CD4-positive, alpha-beta T cell treated with Interleukin-4 for 4 hours (primary cell): ENCODE results near the gene NOL9.
"Not testable (repeated sequence)": the region's sequence is repeated elsewhere in the genome, so short reads cannot be mapped to it uniquely, and the experiment has no call there.

ENCODE experiments used
- DNase-seq: peaks from one replicate; pipeline ENCODE4 v3.0.0-alpha.2; 2020

Gene NOL9

DNA sequence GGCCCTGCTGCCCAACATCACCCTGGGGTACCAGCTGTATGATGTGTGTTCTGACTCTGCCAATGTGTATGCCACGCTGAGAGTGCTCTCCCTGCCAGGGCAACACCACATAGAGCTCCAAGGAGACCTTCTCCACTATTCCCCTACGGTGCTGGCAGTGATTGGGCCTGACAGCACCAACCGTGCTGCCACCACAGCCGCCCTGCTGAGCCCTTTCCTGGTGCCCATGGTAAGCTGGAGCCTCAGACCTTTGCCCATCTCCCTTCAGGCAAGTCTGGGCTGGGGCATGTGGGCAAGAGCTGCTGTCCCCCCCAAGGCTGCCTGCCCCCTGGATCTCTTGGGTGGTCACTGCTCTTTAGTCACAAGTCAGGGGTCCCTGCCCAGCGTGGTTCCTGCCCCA lies 16.7 kb upstream of the NOL9 start:
- no peak for DNase-seq

DNA sequence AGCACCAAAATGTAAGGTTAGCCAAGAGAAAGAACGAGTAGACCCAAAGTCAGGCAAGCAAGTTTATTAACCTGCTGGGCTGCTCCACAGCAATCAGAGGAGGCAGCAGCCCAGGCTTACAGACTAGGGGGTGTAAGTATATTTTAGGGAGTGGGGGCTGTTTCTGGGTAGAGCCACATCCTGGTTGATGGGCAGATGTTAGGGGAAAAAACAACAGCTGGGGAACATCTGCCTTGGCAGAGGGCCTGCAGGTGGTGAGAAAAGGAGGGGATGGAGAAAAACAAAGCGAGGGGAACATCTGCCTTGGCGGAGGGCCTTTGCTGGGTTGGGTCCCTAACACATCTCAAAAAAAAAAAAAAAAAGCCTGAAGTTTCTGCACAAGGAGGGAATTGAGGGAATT lies 15.8 kb upstream of the NOL9 start:
- DNase-seq, result no peak

DNA sequence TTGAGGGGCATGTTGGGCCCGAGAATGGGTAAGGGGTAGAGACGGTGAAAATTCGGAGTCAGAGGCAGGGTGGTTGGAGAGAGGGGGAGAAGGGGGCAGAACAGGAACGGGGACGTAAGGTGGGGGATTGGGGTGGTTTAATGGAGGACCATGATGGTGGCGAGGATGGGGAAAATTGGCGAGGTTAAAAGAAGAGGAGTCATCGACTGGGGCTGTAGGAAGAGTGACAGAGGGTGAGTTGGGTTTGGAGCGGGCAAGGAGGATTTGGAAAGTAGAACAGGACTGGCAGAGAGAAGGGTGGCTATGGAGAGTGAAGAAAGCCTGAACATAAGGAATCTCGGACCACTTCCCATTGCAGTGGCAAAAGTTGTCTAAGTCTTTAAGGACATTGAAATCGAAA lies 14.7 kb upstream of the NOL9 start:
- DNase-seq, result no peak

DNA sequence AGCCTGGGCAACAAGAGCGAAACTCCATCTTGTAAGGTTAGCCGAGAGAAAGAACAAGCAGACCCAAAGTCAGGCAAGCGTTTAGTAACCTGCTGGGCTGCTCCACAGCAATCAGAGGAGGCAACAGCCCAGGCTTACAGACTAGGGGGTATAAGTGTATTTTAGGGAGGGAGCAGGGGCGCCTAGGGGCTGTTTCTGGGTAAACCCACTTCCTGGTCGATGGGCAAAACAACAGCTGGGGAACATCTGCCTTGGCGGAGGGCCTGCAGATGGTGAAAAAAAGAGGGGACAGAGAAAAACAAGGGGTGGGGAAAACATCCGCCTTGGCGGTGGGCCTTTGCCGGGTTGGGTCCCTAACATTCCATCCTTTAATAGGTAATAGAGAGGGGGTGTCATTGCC lies 6.0 kb upstream of the NOL9 start:
- no peak for DNase-seq

DNA sequence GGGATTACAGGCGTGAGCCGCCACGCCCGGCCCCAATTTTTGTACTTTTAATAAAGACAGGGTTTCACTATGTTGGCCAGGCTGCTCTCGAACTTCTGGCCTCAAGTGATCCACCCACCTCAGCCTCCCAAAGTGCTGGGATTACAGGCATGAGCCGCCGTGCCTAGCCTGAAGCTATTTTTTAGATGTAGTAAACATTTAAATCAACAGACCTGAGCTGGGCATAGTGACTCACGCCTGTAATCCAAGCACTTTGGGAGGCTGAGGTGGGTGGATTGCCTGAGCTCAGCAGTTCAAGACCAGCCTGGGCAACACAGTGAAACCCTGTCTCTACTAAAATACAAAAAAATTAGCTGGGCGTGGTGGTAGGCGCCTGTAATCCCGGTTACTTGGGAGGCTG lies 4.8 kb upstream of the NOL9 start:
- not testable (repeated sequence) for DNase-seq

DNA sequence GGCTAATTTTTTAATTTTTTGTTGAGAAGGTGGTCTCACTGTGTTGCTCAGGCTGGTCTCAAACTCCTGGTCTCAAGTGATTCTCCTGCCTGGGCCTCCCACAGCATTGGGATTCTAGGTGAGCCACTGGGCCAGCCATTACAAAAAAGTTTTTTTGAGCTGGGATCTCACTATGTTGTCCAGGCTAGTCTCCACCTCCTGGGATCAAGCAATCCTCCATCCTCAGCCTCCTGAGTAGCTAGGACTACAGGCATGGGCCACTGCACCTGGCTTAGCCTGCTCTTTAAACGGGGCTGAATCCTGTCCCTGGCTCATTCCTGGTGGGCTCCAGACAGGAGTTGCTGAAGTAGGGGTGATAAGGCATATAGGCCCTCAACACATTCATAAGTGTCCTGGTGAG lies 3.3 kb upstream of the NOL9 start:
- no peak for DNase-seq

DNA sequence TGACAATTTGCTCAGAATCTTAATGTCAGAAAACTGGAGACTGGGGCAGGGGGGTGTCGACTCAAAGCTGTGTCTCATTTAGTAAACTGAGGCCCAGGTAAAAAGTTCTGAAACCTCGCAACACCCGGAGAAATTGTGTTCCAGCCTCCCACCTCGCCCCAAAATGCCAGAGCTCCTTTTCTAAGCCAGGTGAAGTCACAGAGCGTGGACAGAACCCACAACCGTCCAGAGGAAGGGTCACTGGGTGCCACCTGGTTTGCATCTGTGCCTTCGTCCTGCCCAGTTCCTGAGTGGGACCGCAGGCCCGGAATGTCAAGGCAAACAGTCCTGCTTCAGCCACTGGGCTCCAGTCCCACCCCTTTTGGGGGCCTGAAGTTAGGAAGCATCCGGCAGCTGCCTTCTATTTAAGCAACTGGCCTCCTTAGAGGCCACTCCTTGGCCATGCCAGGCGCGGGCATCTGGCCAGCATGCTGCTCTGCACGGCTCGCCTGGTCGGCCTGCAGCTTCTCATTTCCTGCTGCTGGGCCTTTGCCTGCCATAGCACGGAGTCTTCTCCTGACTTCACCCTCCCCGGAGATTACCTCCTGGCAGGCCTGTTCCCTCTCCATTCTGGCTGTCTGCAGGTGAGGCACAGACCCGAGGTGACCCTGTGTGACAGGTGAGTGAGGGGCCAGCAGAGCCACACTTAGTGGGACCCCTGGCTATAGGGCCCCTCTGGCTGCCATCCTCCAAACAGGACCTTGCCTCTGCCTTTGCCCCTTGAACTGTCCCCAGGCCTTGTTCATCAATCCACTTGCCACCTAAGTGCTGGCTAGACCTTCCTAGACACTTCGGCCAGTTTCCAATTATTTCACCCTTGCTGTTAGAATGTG lies 830 bp upstream of the NOL9 start, which contains the start of gene TAS1R1:
Gene TAS1R1 (plus strand): TSS at position 401 of the 872 bp plus-strand sequence. CDS start 67 bp downstream, at position 468.
- DNase-seq, result no peak

DNA sequence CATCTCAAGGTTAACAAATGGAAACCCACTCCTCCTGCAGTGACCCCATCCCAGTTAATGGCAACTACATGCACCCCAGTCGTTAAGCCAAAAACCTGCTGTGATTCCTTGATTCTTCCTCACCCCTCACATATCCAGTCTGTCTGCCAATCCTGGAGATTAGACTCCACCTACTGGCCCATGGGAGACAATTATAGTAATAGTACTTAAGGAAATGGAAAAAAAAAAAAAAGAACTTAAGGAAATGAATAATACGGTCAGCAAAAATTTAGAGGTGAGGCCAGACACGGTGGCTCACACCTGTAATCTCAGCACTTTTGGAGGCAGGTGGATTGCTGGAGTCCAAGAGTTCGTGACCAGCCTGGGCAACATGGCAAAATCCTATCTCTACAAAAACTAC lies 7.0 kb downstream of the NOL9 start:
- DNase-seq, result no peak

DNA sequence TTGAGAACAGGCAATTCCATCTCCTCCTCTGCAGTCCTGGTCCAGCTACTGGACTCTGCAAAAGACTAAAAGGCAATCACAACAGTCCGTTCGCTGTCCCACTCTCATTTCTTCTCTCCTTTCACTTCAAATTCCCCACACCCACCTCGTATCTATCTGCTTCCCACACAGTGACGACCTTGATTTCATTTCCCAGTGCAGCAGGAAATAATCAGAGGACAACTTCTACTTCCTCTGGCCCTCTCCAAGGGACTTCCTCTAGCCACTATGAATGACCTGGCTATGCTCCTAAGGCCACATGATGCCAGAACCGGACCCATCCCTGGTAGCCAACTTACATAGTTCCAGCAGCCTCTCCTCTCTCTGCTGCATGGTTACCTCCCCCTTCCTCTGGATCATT lies 8.0 kb downstream of the NOL9 start:
- DNase-seq, result no peak

DNA sequence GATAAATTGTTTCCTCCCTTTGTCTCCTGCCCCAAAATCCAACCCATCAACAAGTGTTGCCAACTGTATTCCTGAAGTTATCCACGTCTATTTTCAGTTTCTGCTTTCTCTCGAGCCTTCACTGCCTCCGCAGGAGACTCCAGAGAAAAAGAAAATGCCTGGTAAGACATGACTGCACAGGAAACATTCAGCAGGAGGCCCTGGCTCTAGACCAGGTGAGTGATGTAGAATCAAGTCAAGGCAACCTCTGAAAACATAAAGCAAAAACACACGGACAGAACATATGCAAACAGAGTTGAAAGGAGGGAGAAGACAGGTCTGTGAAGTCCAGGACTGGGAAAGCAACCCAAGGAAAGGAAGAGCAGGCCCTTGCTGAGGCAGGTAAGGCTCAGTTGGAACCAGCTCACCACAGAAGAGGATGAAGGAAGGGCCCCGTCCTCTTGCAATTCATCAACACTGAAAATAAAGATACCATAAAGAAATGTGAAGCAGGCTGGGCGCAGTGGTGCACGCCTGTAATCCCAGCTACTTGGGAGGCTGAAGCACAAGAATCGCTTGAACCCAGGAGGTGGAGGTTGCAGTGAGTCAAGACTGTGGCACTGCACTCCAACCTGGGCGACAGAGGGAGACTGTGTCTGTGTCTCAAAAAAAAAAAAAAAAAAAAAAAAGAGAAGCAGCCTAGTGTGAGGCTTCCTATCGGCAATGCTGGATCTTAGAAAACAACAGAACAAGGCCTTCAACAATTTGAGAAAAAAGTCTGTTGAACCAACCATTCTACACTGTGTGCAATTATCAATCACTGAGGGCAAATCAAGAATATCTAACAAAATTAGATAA lies 8.8 kb downstream of the NOL9 start:
- DNase-seq, result peak; percentile 9

DNA sequence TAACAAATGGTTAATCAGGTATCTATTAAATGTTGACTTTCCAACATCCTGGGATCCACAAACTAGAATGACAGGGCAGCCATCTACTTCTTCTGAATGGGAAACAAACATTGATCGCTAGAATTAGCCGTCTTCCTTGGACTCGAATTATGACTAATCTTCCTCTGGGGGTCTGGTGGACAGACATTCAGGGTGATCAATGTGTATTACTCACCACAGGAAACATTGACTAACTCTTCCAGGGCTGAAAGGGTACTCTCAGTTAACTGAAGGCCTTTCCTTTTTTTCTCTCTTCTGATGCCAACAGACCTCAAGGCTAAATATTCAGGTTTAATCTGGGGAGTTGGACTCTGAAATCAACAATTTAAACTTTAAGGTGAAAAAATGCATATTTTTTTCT lies 9.5 kb downstream of the NOL9 start:
- peak; percentile 38 for DNase-seq

DNA sequence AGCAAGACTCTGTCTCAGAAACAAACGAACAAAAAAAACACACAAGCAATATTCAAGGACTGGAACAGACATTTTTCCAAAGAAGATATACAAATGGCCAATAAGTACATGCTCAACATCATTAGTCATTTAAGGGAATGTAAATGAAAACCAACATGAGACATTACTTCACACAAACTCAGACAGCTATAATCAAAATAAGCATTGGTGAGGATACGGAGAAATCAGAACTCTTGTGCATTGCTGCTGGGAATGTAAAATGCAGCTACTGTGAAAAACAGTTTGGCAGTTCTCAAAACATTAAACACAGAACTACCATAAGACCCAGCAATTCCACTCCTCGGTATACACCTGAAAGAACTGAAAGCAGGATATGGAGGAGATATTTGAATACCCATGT lies 15.4 kb downstream of the NOL9 start:
- DNase-seq, result no peak

DNA sequence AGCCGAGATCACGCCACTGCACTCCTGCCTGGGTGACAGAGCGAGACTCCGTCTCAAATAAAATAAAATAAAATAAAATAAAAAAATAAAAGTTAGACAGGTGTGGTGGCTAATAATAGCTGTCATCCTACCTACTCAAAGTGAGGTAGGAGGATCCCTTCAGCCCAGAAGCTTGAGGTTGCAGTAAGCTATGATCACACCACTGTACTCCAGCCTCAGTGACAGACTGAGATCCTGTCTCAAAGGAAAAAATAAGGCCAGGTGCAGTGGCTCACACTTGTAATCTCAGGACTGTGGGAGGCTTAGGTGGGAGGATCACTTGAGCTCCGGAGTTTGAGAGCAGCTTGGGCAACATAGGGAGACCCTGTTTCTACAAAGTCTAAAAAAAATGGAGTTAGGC lies 18.0 kb downstream of the NOL9 start:
- DNase-seq, result no peak

DNA sequence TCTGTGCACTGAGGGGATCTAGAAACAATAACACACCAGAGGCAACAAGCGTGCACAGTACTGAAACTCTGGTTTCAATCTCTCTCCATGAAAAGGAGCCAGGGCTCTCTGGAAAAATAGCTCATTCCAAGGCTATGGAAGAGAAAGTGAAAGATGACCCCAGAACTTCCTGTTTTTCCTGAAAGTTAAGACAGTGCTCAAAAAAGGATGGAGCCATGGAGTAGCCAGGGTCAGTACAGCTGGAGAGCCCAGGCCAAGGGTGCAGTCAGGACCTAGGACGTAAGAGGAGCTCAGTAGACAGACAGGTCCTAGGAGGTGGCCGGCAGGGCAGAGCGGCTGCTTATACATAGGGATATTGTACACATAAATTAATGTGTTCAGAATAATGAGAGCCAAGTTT lies 19.1 kb downstream of the NOL9 start:
- DNase-seq, result no peak

DNA sequence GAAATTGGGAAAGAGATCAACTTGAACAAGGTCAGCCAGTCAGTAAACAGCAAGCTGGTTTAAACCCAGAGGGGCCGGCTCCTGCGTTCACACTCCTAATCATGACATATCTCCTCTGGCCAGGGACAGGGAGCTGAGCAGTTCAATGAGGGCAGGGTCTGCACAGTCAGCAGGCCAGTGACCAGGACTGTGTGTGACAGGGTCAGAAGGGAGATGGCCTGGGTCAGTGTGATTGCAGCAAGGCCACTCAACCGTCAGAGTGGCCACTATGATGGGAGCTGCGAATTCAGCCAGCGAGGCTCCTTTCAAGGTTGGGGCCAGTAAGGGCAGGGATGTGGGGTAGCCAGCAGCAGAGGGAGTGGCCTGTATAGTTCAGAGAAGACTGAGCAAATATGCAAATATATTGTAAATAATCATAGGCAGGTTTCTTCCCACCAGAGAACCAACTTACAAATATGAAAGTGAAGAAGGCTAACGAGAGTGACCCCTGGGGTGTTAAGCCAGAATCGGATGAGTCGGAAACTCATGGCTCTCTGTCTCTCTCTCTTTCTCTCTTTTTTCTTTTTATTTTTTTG lies 20.0 kb downstream of the NOL9 start:
- no peak for DNase-seq

DNA sequence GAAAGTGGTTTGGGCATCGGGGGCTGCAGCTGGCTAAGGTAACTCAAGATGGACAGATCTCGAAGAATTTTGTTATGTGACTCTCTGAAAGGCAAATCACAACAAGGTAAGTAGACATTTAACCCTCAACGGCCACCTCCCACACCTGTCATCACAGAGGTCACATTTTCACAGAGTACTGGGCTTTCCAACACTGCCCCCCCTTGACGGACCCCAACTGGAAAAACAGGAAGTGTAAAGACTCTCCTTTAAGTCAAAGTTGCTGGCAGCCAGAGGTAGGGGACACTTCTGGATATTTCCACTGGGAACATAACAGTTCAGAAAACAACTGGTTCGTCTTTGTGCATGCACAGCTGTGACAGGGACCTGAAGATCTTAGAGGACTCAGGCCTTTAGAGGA lies 22.3 kb downstream of the NOL9 start:
- DNase-seq, result no peak

DNA sequence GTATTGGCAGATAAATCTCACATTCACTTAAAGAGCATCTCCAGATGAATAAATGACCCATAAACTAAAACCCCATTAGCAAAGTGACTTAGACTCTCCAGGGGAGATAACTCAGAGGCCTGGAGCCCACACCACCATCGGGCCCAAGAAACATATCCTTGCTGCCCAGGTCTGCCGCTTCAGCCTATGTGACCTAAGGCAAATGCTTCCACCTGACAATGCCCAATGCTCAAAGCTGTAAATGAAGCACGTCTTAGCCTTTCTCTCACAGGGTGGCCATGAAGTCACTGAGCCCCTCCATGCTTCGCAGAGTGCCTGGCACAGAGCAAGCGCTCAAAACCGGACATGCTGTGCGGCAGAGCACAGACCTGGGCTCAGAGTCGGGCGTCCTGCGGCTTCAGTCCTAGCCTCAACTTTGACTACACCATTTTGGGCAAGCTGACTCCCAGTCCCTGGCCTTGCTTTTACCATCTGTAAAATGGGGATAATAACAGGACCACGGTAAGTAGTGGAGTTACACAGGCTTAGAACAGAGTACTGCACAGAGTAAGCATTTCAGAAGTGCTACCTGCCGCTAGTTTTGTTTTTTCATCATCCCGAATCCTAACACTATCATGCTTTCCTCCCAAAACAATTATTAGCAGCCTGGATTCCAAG lies 23.7 kb downstream of the NOL9 start:
- no peak for DNase-seq

DNA sequence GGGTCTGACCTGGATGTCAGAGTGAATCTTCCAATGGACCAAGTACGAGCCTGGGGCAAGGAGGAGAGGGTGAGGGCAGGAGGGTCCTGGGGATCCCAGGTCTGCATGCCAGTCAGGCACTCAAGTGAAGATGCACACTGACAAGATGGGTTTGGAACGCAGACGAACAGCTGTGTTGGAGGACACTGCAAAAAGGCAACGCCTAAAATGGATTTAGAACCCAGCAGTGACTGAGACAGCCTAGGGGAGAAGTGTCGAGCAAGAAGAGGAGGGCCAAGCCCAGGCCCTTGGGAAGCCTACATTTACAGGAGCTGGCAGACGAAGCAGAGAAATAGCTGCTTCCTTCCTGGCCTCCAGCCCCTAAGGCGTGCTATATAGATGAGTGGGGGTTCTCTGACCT lies 25.8 kb downstream of the NOL9 start:
- DNase-seq, result no peak

DNA sequence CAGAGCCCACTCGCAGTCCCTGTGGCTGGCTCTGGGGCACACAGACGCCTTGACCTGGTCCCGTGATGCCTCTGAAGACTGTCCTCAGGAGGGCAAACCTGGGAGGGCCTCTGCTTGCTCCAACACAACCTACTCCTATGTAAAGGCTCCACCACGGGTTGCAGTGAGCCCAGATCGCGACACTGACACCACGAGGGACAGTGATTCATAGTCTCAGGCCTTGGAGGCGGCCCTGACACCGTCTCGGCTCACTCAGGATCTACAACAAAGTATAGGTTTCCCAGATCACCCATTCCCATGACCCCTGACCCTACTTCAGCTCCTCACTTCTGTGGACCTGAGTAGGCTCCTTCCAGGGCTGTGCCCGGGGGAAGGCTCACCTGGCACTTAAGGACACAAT lies 28.0 kb downstream of the NOL9 start:
- DNase-seq, result no peak

DNA sequence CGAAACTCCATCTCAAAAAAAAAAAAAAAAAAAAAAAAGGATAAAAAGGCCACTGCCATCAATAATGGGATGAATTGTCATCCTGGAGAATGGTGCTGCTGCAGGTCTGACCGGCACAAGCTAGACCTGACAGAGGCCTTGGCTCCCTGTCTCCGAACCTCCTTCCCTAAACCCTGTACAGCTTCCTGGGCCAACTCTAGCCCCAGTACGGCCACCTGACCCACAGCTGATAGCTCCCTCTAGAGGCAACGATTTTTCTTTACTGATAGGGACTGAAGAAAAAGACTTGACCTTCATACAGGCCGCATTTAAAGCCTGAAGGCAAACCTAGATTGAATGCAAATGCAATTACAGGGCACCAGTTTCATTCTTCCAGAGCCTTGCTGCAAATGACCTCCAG lies 30.7 kb downstream of the NOL9 start:
- DNase-seq, result no peak

DNA sequence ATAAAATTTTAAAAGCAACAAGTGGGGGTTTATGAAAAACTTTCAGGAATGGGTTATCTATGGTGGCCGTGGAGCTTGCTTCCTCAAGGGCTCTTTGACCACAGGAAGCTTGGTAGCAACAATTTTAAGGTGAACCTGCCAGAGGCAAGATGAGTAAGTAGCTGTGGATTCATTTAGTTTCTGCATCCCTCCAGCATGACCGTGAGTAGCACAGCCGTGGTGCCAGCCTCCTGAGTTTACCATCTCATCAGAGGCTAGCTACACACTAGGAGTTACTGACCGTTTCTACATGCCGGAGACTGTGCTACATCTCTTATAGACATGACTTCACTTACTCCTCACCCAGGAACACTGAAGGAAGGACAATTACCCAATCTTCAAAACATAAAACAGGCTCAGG lies 32.8 kb downstream of the NOL9 start:
- no peak for DNase-seq

DNA sequence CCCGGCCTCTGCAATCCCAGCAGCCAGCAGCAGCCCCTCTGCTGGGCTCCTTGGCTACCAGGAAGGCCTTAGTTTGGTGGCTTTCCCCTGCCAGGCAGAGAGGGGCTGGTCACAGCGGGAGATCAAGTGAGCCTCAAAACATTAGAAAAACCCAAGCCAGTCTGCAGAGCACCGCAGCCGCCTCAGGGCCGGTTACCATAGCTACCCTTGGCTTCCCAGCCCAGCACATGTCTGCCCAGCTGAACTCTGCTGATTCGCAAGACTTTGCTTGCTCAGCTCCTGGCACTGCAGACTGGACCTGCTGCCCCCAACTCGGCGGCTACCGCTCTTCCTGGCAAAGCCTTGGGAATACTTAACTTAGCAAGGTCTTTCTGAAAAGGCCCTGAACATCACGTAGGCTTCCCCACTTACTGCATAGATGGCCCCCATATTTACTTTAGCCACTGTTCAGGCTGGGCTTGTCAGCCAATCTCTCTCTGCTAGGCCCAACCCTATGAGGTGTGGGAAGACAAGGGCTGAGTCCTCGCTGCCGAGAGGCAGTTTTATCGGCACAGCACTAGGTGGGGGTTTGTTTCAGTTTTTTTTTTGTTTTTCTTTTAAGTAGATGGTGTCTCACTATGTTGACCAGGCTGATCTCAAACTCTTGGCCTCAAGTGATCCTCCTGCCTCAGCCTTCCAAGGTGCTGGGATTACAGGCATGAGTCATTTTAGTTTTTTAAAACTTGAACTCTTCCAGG lies 34.2 kb downstream of the NOL9 start:
- DNase-seq, result no peak
